ENCODE measurements around the gene OTOS.

Gene OTOS

GRCh38 chr2:240111253-240111652 lies 29.2 kb downstream of the OTOS start:
- peak; percentile 4 for DNase-seq

DNA sequence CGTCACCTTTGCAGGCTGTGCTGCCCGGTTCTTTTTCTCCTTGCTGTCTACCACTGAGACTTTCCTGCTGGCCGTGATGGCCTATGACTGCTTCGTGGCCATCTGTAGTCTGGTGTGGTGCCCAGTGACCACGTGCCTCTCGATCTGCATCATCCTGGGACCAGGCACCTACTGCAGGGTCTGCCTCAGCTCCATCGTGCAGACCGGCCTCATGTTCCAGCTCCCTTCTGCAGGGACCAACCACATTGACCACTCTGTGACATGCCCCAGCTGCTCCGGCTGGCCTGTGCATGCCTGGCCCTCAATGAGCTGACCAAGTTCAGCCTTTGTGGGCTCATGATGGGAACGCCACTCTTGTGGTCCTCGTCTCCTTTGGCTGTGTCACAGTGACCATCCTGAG lies 31.1 kb downstream of the OTOS start:
- DNase-seq = no peak

- DNase-seq = no peak
Measured at GRCh38 chr2:240107477-240107796, 33.0 kb downstream of the OTOS start.

GRCh38 chr2:240106765-240107476 lies 33.5 kb downstream of the OTOS start:
- DNase-seq = no peak

- no peak for DNase-seq
Measured at GRCh38 chr2:240105982-240106381, 34.5 kb downstream of the OTOS start.

GRCh38 chr2:240103136-240103535 lies 37.3 kb downstream of the OTOS start:
- no peak for DNase-seq

- no peak for DNase-seq
Measured at GRCh38 chr2:240098349-240098748, 42.1 kb downstream of the OTOS start.

DNA sequence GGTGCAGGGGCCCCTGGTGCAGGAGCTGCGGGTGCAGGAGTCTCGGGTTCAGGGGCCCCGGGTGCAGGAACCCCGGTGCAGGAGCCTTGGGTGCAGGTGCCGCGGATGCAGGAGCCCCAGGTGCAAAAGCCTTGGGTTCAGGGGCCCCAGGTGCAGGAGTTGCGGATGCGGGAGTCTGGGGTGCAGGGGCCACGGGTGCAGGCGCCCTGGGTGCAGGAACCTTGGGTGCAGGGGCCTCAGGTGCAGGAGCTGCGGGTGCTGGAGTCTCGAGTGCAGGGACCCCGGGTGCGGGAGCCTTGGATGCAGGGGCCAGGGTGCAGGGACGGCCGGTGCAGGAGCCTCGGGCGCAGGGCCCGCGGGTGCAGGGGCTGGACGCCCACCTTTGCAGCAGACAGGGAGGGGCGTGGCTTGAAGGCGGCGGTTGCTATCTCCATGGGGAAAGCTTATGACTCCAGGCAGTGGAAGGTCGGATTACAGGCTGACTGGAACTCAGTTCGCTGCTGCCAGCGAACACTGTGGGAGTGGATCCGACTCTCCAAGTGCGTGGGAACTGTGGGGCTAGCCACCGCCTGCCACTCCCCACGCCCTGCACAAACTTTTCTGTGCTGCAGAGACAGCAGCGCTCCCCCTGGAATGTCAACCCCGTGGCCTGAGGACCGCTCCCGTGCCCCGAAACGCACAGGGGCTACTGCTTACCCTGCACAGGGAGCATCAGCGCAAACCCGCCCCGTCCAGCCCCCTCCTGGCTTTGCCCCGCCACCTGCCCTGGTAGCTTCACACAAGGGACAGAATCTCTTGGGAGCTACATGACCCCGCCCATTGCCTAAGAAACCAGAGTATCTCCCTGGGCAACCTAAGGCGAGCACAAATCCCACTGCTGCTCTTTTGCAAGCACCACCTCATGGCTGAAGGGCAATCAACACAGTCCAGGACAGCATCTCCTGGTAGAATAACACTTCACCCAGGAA lies 44.6 kb downstream of the OTOS start:
- DNase-seq = peak; percentile 22

DNA sequence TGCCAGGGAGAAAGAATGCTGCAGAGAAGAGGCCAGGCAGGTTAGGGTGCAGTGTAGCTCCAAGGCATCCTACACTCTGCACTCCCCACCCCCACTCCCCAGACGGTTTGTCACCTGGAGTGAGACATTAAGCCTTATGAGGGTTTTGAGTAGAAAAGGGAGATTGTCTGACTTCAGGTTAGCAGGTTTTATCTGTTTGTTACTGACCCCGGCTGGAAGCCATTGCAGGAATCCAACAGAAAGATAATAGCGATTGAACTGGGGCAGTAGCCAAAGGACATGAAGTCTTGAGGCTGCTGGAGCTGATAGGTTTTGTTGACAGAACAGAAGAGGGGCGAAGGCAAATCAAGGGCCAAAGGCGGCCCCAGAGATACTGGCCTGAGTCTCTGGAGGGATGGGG lies 51.2 kb downstream of the OTOS start:
- no peak for DNase-seq
